NB4 (cell line): Measurements from ENCODE around the gene PITPNM3.

ENCODE experiments used
- DNase-seq: peaks from one replicate; pipeline ENCODE4 v3.0.0; 2010; ENCODE audit warnings: low read depth
- H3K4me3 ChIP-seq: one replicate; pipeline ENCODE4 v1.5.1; 2011; ENCODE audit warnings: mild to moderate bottlenecking, low read depth, low read length, moderate library complexity
- CTCF ChIP-seq: IDR thresholded peaks from one replicate; pipeline ENCODE4 v1.5.1; 2012; ENCODE audit warnings: low read depth, low read length
- MAX ChIP-seq: IDR thresholded peaks from 2 replicates; pipeline ENCODE4 v1.6.1; 2011; ENCODE audit warnings: low read depth, low read length
- MYC ChIP-seq: IDR thresholded peaks from 2 replicates; pipeline ENCODE4 v1.6.1; 2011; ENCODE audit warnings: low read depth, low read length
- POLR2A ChIP-seq: IDR thresholded peaks from 2 replicates; pipeline ENCODE4 v1.6.1; 2011; ENCODE audit warnings: mild to moderate bottlenecking; ENCODE audit not compliant: insufficient read length; ENCODE audit errors: extremely low read depth

The PITPNM3 gene

GRCh38 chr17:6442775-6443174 lies 113.6 kb downstream of the PITPNM3 start:
- no peak overlapping the region for H3K4me3 ChIP-seq
- no peak for TF ChIP-seq MYC
- no peak for TF ChIP-seq CTCF
- TF ChIP-seq POLR2A: no peak
- TF ChIP-seq MAX: no peak
- DNase-seq: no peak

- no peak overlapping the region for H3K4me3 ChIP-seq
- TF ChIP-seq POLR2A: no peak
- DNase-seq: no peak
Measured at GRCh38 chr17:6439951-6440350, 116.4 kb downstream of the PITPNM3 start.

- H3K4me3 ChIP-seq: no peak overlapping the region
- DNase-seq: no peak
Measured at GRCh38 chr17:6437956-6438355, 118.4 kb downstream of the PITPNM3 start.

GRCh38 chr17:6437466-6437865 lies 118.9 kb downstream of the PITPNM3 start:
- no peak for DNase-seq
- no peak overlapping the region for H3K4me3 ChIP-seq
- TF ChIP-seq MYC (no peak), POLR2A (no peak), CTCF (no peak), MAX (no peak)

More at GRCh38 chr17:6437956-6438355, 118.4 kb downstream of the PITPNM3 start:
- TF ChIP-seq MYC: no peak
- no peak for TF ChIP-seq POLR2A
- TF ChIP-seq CTCF: no peak
- no peak for TF ChIP-seq MAX

- peak; percentile 63 for DNase-seq
- peak; percentile 61 for TF ChIP-seq CTCF
- no peak for TF ChIP-seq MAX
- no peak overlapping the region for H3K4me3 ChIP-seq
Measured at GRCh38 chr17:6435968-6436367, 120.4 kb downstream of the PITPNM3 start.

GRCh38 chr17:6435051-6435450 lies 121.3 kb downstream of the PITPNM3 start, which contains the start of gene AIPL1:
AIPL1 (minus strand) TSS chr17:6435121; CDS start chr17:6435104, 17 bp downstream.
- TF ChIP-seq CTCF (no peak), MYC (no peak), POLR2A (no peak), MAX (no peak)
- no peak for DNase-seq
- no peak within 1 kb of the TSS for H3K4me3 ChIP-seq
